Astrocyte (in vitro differentiated cells and primary cell): ENCODE measurements around the gene KCNIP2.
A peak's percentile ranks its signal among the peaks of the same experiment; 100 is the strongest.

Source experiments
- EZH2 ChIP-seq: IDR thresholded peaks from 2 replicates; pipeline ENCODE4 v1.6.1; 2012; ENCODE audit warnings: mild to moderate bottlenecking, low read length, inconsistent platforms; ENCODE audit not compliant: insufficient read depth
- TF ChIP-seq, protein P1 (sequence below): IDR thresholded peaks from 2 replicates; pipeline ENCODE4 v1.5.1; 2011; ENCODE audit warnings: low read depth, mild to moderate bottlenecking, inconsistent platforms, low read length, moderate library complexity; ENCODE audit not compliant: insufficient read depth

DNA sequence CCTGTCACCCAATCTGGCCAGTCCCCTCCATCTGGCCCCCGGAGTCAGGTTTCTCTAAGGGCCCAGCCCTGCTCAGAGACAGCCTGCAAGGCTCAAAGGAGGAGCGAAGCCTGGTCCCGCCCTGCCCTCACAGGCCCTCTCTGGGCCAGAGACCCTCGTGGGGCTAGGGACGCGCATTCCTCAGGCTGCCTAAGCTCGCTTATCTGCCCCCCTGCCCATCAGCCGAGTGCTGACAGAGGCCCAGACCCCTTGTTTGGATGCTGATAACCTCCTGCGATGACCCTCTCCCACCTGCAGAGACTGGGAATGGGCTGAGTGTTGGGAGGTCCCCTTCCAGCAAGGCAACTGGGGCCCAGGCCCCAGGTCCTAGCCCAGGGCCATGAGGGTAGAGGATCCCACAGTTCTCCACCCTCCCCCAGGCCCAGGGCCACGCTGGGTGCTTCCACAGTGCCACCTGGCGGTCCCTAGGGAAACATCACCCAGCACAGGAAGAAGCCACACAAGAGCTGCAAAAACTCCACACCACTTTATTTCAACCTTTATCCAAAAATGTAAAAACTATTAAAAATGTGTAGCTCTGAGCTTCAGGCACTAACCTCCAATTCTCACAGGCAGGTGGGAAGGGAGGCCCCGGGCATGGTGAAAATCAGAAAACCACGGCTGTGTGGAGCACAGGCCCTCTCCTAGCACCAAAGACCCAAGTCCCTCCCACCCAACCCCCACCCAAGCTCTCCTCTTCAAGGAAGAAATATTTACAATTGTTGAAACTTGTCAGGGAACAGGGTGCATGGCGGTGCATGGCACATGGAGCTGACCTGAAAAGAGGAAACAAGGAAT lies 62.6 kb downstream of the KCNIP2 start:
- TF ChIP-seq, protein P1, sequence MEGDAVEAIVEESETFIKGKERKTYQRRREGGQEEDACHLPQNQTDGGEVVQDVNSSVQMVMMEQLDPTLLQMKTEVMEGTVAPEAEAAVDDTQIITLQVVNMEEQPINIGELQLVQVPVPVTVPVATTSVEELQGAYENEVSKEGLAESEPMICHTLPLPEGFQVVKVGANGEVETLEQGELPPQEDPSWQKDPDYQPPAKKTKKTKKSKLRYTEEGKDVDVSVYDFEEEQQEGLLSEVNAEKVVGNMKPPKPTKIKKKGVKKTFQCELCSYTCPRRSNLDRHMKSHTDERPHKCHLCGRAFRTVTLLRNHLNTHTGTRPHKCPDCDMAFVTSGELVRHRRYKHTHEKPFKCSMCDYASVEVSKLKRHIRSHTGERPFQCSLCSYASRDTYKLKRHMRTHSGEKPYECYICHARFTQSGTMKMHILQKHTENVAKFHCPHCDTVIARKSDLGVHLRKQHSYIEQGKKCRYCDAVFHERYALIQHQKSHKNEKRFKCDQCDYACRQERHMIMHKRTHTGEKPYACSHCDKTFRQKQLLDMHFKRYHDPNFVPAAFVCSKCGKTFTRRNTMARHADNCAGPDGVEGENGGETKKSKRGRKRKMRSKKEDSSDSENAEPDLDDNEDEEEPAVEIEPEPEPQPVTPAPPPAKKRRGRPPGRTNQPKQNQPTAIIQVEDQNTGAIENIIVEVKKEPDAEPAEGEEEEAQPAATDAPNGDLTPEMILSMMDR = peak; percentile 79
- no peak for TF ChIP-seq EZH2
